Smooth muscle cell (in vitro differentiated cells): ENCODE data around the gene FAM13B. TPM values are rescaled to one million over a fixed set of nuclear protein-coding genes. Genes with fewer than 3 reads are reported as not detected.

Experiments
- DNase-seq: peaks from one replicate; lab custom pipeline; 2025; ENCODE audit not compliant: unreplicated experiment; lab: John Stamatoyannopoulos, UW
- H2AFZ ChIP-seq: fragments of 200-600 bp; sonication (generic); 2 replicates; pipeline ENCODE4 v1.6.0; 2016; ENCODE audit warnings: antibody characterized with exemption, low read depth, mild to moderate bottlenecking
- H3F3A ChIP-seq: fragments of 200-600 bp; sonication (generic); 2 replicates; pipeline ENCODE4 v1.6.0; 2017; ENCODE audit warnings: antibody characterized with exemption, low read depth
- H3K27ac ChIP-seq: fragments of 200-600 bp; sonication (generic); 2 replicates; pipeline ENCODE4 v1.5.1; 2016; ENCODE audit warnings: low read depth, mild to moderate bottlenecking
- H3K27me3 ChIP-seq: fragments of 200-600 bp; sonication (generic); 2 replicates; pipeline ENCODE4 v1.6.1; 2016; ENCODE audit warnings: low read depth, mild to moderate bottlenecking
- H3K36me3 ChIP-seq: fragments of 200-600 bp; sonication (generic); 2 replicates; pipeline ENCODE4 v1.5.1; 2016; ENCODE audit warnings: low read depth
- H3K4me1 ChIP-seq: fragments of 200-600 bp; sonication (generic); 2 replicates; pipeline ENCODE4 v1.5.1; 2016; ENCODE audit warnings: low read depth
- H3K4me2 ChIP-seq: fragments of 200-600 bp; sonication (generic); 2 replicates; pipeline ENCODE4 v1.6.0; 2016; ENCODE audit warnings: mild to moderate bottlenecking
- H3K4me3 ChIP-seq: fragments of 200-600 bp; sonication (generic); 2 replicates; pipeline ENCODE4 v1.5.1; 2016; ENCODE audit warnings: mild to moderate bottlenecking
- H3K79me2 ChIP-seq: fragments of 200-600 bp; sonication (generic); 2 replicates; pipeline ENCODE4 v1.6.0; 2016; ENCODE audit warnings: low read depth, mild to moderate bottlenecking
- H3K9ac ChIP-seq: fragments of 200-600 bp; sonication (generic); 2 replicates; pipeline ENCODE4 v1.6.0; 2016; ENCODE audit warnings: low read depth
- H3K9me3 ChIP-seq: fragments of 200-600 bp; sonication (generic); replicated peaks from 2 replicates; pipeline ENCODE4 v1.5.1; 2016; ENCODE audit warnings: low read depth
- H4K20me1 ChIP-seq: fragments of 200-600 bp; sonication (generic); 2 replicates; pipeline ENCODE4 v1.6.0; 2016; ENCODE audit warnings: low read depth
- WGBS: methylation state at CpG from one replicate; pipeline ENCODE4 v1.1.7; 2016; ENCODE audit warnings: low lambda C conversion rate; 5-methylcytosine and 5-hydroxymethylcytosine counted together
- polyA plus RNA-seq: library from polyadenylated mRNA; unstranded; fragments of >200 nt; fragmentation: Nextera tagmentation; extraction: Ambion mirVana; gene quantifications from 2 replicates; pipeline ENCODE4 v1.2.1, GENCODE V29; 2016
- total RNA-seq: library from RNA; depleted of rRNA; stranded (reverse); fragments of >200 nt; gene quantifications from 2 replicates; pipeline ENCODE4 v1.2.3, GENCODE V29; 2014
- TF ChIP-seq, protein P1 (sequence below): fragments of 200-600 bp; sonication (generic); IDR thresholded peaks from 2 replicates; pipeline ENCODE4 v1.5.1; 2017; ENCODE audit warnings: borderline replicate concordance, mild to moderate bottlenecking, antibody characterized with exemption; ENCODE audit not compliant: insufficient read depth, poor library complexity, severe bottlenecking

FAM13B gene
- total and polyA plus RNA-seq, 2 experiments from 2014 or later = 3.8 to 15.1 TPM

DNA sequence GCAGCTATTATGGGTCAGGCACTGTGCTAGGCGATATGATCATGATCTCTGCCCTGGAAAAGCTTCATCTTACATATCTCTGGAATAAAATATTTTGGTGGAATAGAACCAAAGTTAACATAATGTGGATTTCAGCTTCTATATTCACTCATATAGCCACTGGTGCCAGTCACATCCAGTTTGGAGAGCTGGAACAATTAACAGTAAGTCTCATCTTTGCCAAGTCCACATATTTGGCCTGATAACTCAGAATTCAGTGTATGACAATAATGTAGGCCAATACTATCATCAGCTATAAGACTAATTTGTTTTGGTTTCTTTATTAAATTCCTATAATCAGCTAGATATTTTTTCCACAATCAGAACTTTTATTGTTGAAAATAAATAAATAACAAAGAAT lies 5.9 kb upstream of the FAM13B start:
- TF ChIP-seq, protein P1, sequence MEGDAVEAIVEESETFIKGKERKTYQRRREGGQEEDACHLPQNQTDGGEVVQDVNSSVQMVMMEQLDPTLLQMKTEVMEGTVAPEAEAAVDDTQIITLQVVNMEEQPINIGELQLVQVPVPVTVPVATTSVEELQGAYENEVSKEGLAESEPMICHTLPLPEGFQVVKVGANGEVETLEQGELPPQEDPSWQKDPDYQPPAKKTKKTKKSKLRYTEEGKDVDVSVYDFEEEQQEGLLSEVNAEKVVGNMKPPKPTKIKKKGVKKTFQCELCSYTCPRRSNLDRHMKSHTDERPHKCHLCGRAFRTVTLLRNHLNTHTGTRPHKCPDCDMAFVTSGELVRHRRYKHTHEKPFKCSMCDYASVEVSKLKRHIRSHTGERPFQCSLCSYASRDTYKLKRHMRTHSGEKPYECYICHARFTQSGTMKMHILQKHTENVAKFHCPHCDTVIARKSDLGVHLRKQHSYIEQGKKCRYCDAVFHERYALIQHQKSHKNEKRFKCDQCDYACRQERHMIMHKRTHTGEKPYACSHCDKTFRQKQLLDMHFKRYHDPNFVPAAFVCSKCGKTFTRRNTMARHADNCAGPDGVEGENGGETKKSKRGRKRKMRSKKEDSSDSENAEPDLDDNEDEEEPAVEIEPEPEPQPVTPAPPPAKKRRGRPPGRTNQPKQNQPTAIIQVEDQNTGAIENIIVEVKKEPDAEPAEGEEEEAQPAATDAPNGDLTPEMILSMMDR = no peak
- no peaks in the 10 kb centered on the region for H3K9me3 ChIP-seq
- 96% methylated on average over 1 of the region's 1 CpG for WGBS

GRCh38 chr5:138037907-138038633 lies 5.2 kb upstream of the FAM13B start:
- Histone ChIP-seq H2AFZ (no peak overlapping the region), H3K27me3 (no peaks in the 10 kb centered on the region), H3K27ac (no peak overlapping the region), H3K9me3 (no peaks in the 10 kb centered on the region), H3K9ac (no peak overlapping the region), H3K36me3 (no peaks in the 10 kb centered on the region), H3F3A (no peaks in the 10 kb centered on the region), H3K79me2 (no peaks in the 10 kb centered on the region), H3K4me1 (peaks cover 6% of the 10 kb centered on the region), H3K4me3 (no peak overlapping the region), H3K4me2 (no peak overlapping the region), H4K20me1 (no peaks in the 10 kb centered on the region)
- 91% methylated on average over 1 of the region's 1 CpG for WGBS
- no peak for DNase-seq
- TF ChIP-seq, protein P1 = no peak

More for the DNA sequence above, 5.9 kb upstream of the FAM13B start:
- Histone ChIP-seq H4K20me1 (no peaks in the 10 kb centered on the region), H3K27ac (no peak overlapping the region), H3K27me3 (no peaks in the 10 kb centered on the region), H3K79me2 (no peaks in the 10 kb centered on the region), H3K9ac (no peak overlapping the region), H3F3A (no peaks in the 10 kb centered on the region), H2AFZ (no peak overlapping the region), H3K4me1 (peaks cover 2% of the 10 kb centered on the region), H3K4me3 (no peak overlapping the region), H3K4me2 (no peak overlapping the region), H3K36me3 (no peaks in the 10 kb centered on the region)
- no peak for DNase-seq

- Histone ChIP-seq H3K27me3 (no peaks in the 10 kb centered on the region), H3K9ac (no peak overlapping the region), H3K4me1 (peaks cover 6% of the 10 kb centered on the region), H3K4me3 (no peak overlapping the region), H3K9me3 (no peaks in the 10 kb centered on the region), H4K20me1 (peaks cover 3% of the 10 kb centered on the region), H3K27ac (no peak overlapping the region), H3K79me2 (peaks cover 4% of the 10 kb centered on the region), H2AFZ (no peak overlapping the region), H3F3A (peaks cover 4% of the 10 kb centered on the region), H3K36me3 (no peaks in the 10 kb centered on the region), H3K4me2 (no peak overlapping the region)
- DNase-seq = no peak
- TF ChIP-seq, protein P1 = no peak
These were observed 4.4 kb upstream of the FAM13B start for GRCh38 chr5:138037271-138037670.
